GM12872 (cell line): ENCODE measurements around the gene MAML1.

ENCODE experiments used
- CTCF ChIP-seq: IDR thresholded peaks from 3 replicates; pipeline ENCODE4 v1.5.1; 2011; ENCODE audit warnings: low read depth, mild to moderate bottlenecking, low read length, moderate library complexity; ENCODE audit not compliant: insufficient read depth

Gene MAML1

GRCh38 chr5:179825655-179826182 is 93.1 kb downstream of the MAML1 start:
- TF ChIP-seq CTCF: no peak
